H1 (cell line): ENCODE results near the gene CRABP2. TPM values are rescaled to one million over a fixed set of nuclear protein-coding genes. Genes with fewer than 3 reads are reported as not detected.
A peak's percentile ranks its signal among the peaks of the same experiment; 100 is the strongest.

ENCODE experiments used
- CTCF ChIA-PET: fragments of 300-600 bp; sonication (Branson Sonifier 250); formaldehyde crosslinking; loops from one replicate; lab custom pipeline; 2021; ENCODE audit not compliant: partially characterized antibody; lab: Charles Lee
- POLR2A ChIA-PET: fragments of 300-600 bp; sonication (Branson Sonifier 250); formaldehyde crosslinking; loops from one replicate; lab custom pipeline; 2021; ENCODE audit warnings: inconsistent platforms; ENCODE audit not compliant: partially characterized antibody; lab: Charles Lee
- DNase-seq, 2 experiments: peaks; one replicate each; pipeline versions ENCODE4 v3.0.0 to v3.0.0-alpha.2; 2010 to 2022; ENCODE audit warnings: low spot score in 2 of 2, low read depth in 1 of 2, mixed read lengths in 1 of 2
- FAIRE-seq: peaks from 2 replicates; lab custom pipeline; 2011; peaks lifted over from hg19 to GRCh38; lab: Jason Lieb, UNC
- H2AFZ ChIP-seq: 2 replicates; pipeline ENCODE4 v1.8.1; 2012; ENCODE audit warnings: low read length, inconsistent platforms
- H2AK5ac ChIP-seq: 2 replicates; pipeline ENCODE4 v1.6.1; 2013; ENCODE audit warnings: low read depth, low read length
- H2BK120ac ChIP-seq: replicated peaks from 2 replicates; pipeline ENCODE3; 2013; ENCODE audit warnings: low read depth, low read length, inconsistent platforms
- H2BK12ac ChIP-seq: 2 replicates; pipeline ENCODE4 v1.6.1; 2013; ENCODE audit warnings: low read depth, low read length
- H2BK15ac ChIP-seq: 2 replicates; pipeline ENCODE4 v1.6.1; 2013; ENCODE audit warnings: low read length
- H2BK20ac ChIP-seq: 2 replicates; pipeline ENCODE4 v1.6.1; 2013; ENCODE audit warnings: low read length
- H2BK5ac ChIP-seq: 2 replicates; pipeline ENCODE4 v1.6.1; 2013; ENCODE audit warnings: low read depth, low read length
- H3K14ac ChIP-seq: 2 replicates; pipeline ENCODE4 v1.6.1; 2013; ENCODE audit warnings: inconsistent platforms; ENCODE audit not compliant: insufficient read length
- H3K18ac ChIP-seq: 2 replicates; pipeline ENCODE4 v1.6.1; 2013; ENCODE audit warnings: low read length; ENCODE audit errors: extremely low read depth
- H3K23ac ChIP-seq: 2 replicates; pipeline ENCODE4 v1.6.1; 2013; ENCODE audit warnings: inconsistent platforms; ENCODE audit not compliant: insufficient read length
- H3K23me2 ChIP-seq: 2 replicates; pipeline ENCODE4 v1.6.1; 2013; ENCODE audit warnings: low read depth, low read length
- H3K27ac ChIP-seq: 2 replicates; pipeline ENCODE4 v1.6.1; 2011; ENCODE audit warnings: low read depth, low read length, inconsistent platforms
- H3K27me3 ChIP-seq, 4 experiments: replicated peaks in 1 of 4; 1 replicate in 1 of 4; 2 replicates in 3 of 4; pipeline versions ENCODE4 v1.6.1 to v1.8.1; 2011 to 2013; ENCODE audit warnings: low read length in 3 of 4, mild to moderate bottlenecking in 3 of 4, inconsistent platforms in 2 of 4, mixed read lengths in 2 of 4, moderate library complexity in 1 of 4; ENCODE audit not compliant: control insufficient read depth in 3 of 4, insufficient read depth in 3 of 4; ENCODE audit errors: extremely low read depth in 1 of 4
- H3K36me3 ChIP-seq, 4 experiments: 2 replicates each; pipeline versions ENCODE4 v1.6.1 to v1.8.1; 2011 to 2013; ENCODE audit warnings: mild to moderate bottlenecking in 4 of 4, low read length in 3 of 4, moderate library complexity in 2 of 4, control low read depth in 1 of 4, inconsistent platforms in 1 of 4; ENCODE audit not compliant: insufficient read depth in 4 of 4, control insufficient read depth in 2 of 4
- H3K4ac ChIP-seq: replicated peaks from 2 replicates; pipeline ENCODE3; 2013; ENCODE audit warnings: low read length, low read depth, mixed read lengths, inconsistent platforms; ENCODE audit not compliant: insufficient read length
- H3K4me1 ChIP-seq, 4 experiments: replicated peaks in 1 of 4; 1 replicate in 1 of 4; 2 replicates in 3 of 4; pipeline versions ENCODE4 v1.6.1 to v1.8.1; 2011 to 2013; ENCODE audit warnings: low read length in 3 of 4, inconsistent platforms in 2 of 4, mixed read lengths in 1 of 4; ENCODE audit not compliant: insufficient read depth in 4 of 4, control insufficient read depth in 3 of 4
- H3K4me2 ChIP-seq, 2 experiments: 2 replicates each; pipeline versions ENCODE4 v1.6.1 to v1.8.1; 2011 to 2013; ENCODE audit warnings: low read depth in 2 of 2, low read length in 2 of 2, control low read depth in 1 of 2, inconsistent platforms in 1 of 2, mild to moderate bottlenecking in 1 of 2; ENCODE audit not compliant: insufficient read depth in 1 of 2
- H3K4me3 ChIP-seq, 4 experiments: fragments of 200-600, 300-600 bp in 1 of 4; sonication (generic), shearing (Covaris generic), sonication (Bioruptor Twin) in 1 of 4; 2 replicates each; pipeline versions ENCODE4 v1.5.1 to v1.8.1; 2011 to 2016; ENCODE audit warnings: low read length in 4 of 4, low read depth in 3 of 4, control low read depth in 2 of 4, inconsistent platforms in 2 of 4, mild to moderate bottlenecking in 2 of 4, mixed read lengths in 1 of 4, moderate library complexity in 1 of 4; ENCODE audit not compliant: insufficient read depth in 2 of 4; ENCODE audit errors: extremely low read depth in 1 of 4
- H3K56ac ChIP-seq: replicated peaks from 2 replicates; pipeline ENCODE3; 2013; ENCODE audit warnings: low read depth, mild to moderate bottlenecking, mixed read lengths, low read length, inconsistent platforms; ENCODE audit not compliant: insufficient read length
- H3K79me1 ChIP-seq: 2 replicates; pipeline ENCODE4 v1.6.1; 2013; ENCODE audit warnings: low read depth, low read length, control low read depth
- H3K79me2 ChIP-seq, 2 experiments: 2 replicates each; pipeline versions ENCODE4 v1.6.1 to v1.8.1; 2012 to 2013; ENCODE audit warnings: low read length in 2 of 2, mild to moderate bottlenecking in 2 of 2, inconsistent platforms in 1 of 2; ENCODE audit not compliant: insufficient read depth in 2 of 2, control insufficient read depth in 1 of 2
- H3K9ac ChIP-seq, 4 experiments: replicated peaks in 1 of 4; 1 replicate in 1 of 4; 2 replicates in 3 of 4; pipeline versions ENCODE4 v1.6.1 to v1.8.1; 2011 to 2013; ENCODE audit warnings: low read depth in 3 of 4, low read length in 3 of 4, control low read depth in 2 of 4, mild to moderate bottlenecking in 2 of 4, moderate library complexity in 2 of 4, inconsistent platforms in 1 of 4; ENCODE audit errors: extremely low read depth in 1 of 4
- H3K9me3 ChIP-seq, 2 experiments: 2 replicates each; pipeline versions ENCODE4 v1.6.1 to v1.8.1; 2012 to 2013; ENCODE audit warnings: mild to moderate bottlenecking in 2 of 2, moderate library complexity in 2 of 2, control low read depth in 1 of 2, inconsistent platforms in 1 of 2, low read depth in 1 of 2, low read length in 1 of 2, mixed read lengths in 1 of 2; ENCODE audit not compliant: insufficient read depth in 2 of 2
- H4K20me1 ChIP-seq, 2 experiments: replicated peaks in 1 of 2; 2 replicates each; pipeline versions ENCODE3 to v1.8.1; 2011 to 2013; ENCODE audit warnings: inconsistent platforms in 2 of 2, low read length in 2 of 2, mild to moderate bottlenecking in 1 of 2; ENCODE audit not compliant: insufficient read depth in 2 of 2, control insufficient read depth in 1 of 2
- H4K5ac ChIP-seq: 2 replicates; pipeline ENCODE4 v1.6.1; 2013; ENCODE audit warnings: low read length, low read depth, mixed read lengths, inconsistent platforms; ENCODE audit not compliant: insufficient read length
- H4K8ac ChIP-seq: 2 replicates; pipeline ENCODE4 v1.8.0; 2013; ENCODE audit warnings: mild to moderate bottlenecking, moderate library complexity, low read length, inconsistent platforms; ENCODE audit not compliant: insufficient read depth; ENCODE audit errors: extremely low read depth
- H4K91ac ChIP-seq: replicated peaks from 2 replicates; pipeline ENCODE3; 2013; ENCODE audit warnings: low read length, mixed read lengths, inconsistent platforms; ENCODE audit not compliant: insufficient read length
- ASH2L ChIP-seq: fragments of 200-600, 300-600 bp; sonication (generic); IDR thresholded peaks from one replicate; pipeline ENCODE4 v1.7.1; 2017; ENCODE audit warnings: low read length
- CEBPB ChIP-seq: IDR thresholded peaks from 2 replicates; pipeline ENCODE4 v1.6.1; 2012; ENCODE audit warnings: low read depth, low read length
- CHD2 ChIP-seq: IDR thresholded peaks from 2 replicates; pipeline ENCODE4 v1.6.1; 2012; ENCODE audit warnings: low read length, improper control_type of control experiment
- GABPA ChIP-seq: IDR thresholded peaks from 2 replicates; pipeline ENCODE4 v1.6.1; 2011; ENCODE audit warnings: mild to moderate bottlenecking, low read length, moderate library complexity, borderline replicate concordance; ENCODE audit not compliant: insufficient read depth
- KDM4A ChIP-seq: IDR thresholded peaks from one replicate; pipeline ENCODE4 v1.7.1; 2012; ENCODE audit warnings: low read depth, mild to moderate bottlenecking, moderate library complexity, low read length, inconsistent platforms; ENCODE audit not compliant: severe bottlenecking
- NRF1 ChIP-seq: IDR thresholded peaks from 2 replicates; pipeline ENCODE4 v1.6.1; 2011; ENCODE audit warnings: mild to moderate bottlenecking, low read depth, low read length, improper control_type of control experiment
- SIN3A ChIP-seq, 2 experiments: IDR thresholded peaks in 1 of 2; conservative IDR thresholded peaks in 1 of 2; 2 replicates each; pipeline ENCODE4 v1.6.1; 2011 to 2012; ENCODE audit warnings: low read length in 2 of 2, improper control_type of control experiment in 1 of 2, low read depth in 1 of 2, mild to moderate bottlenecking in 1 of 2
- SIRT6 ChIP-seq: IDR thresholded peaks from one replicate; pipeline ENCODE4 v1.7.1; 2012; ENCODE audit warnings: low read length, inconsistent platforms
- SUZ12 ChIP-seq: fragments of 200-600 bp; sonication (generic); IDR thresholded peaks from 2 replicates; pipeline ENCODE4 v1.6.1; 2012; ENCODE audit warnings: mild to moderate bottlenecking, inconsistent platforms, low read length, moderate library complexity, mixed read lengths
- TAF1 ChIP-seq: IDR thresholded peaks from 2 replicates; pipeline ENCODE4 v1.6.1; 2011; ENCODE audit warnings: mild to moderate bottlenecking, low read depth, low read length
- TBP ChIP-seq: IDR thresholded peaks from 2 replicates; pipeline ENCODE4 v1.6.1; 2011; ENCODE audit warnings: low read depth, low read length, improper control_type of control experiment
- WGBS, 2 experiments: shearing (Covaris generic) in 1 of 2; methylation state at CpG; one replicate each; pipeline versions ENCODE4 v1.1.6 to v1.1.7; 2013 to 2015; ENCODE audit warnings: low lambda C conversion rate in 2 of 2, mixed read lengths in 2 of 2, inconsistent platforms in 1 of 2, low coverage in 1 of 2, missing lambda C conversion rate in 1 of 2; ENCODE audit not compliant: insufficient replicate concordance in 2 of 2, insufficient coverage in 1 of 2, insufficient read length in 1 of 2; ENCODE audit errors: extremely low coverage in 1 of 2, missing lambda C conversion rate in 1 of 2; 5-methylcytosine and 5-hydroxymethylcytosine counted together
- polyA plus RNA-seq, 7 experiments: library from polyadenylated mRNA; depleted of rRNA in 3 of 7; stranded (reverse) in 5 of 7; unstranded in 2 of 7; fragments of >200 nt in 5 of 7; fragments of 200-250 nt in 2 of 7; gene quantifications; 1 replicate in 5 of 7; 2 replicates in 1 of 7; 4 replicates in 1 of 7; pipeline versions ENCODE4 v1.2.1 to v1.2.3, GENCODE V29; 2011 to 2013; ENCODE audit warnings: missing spikeins in 2 of 7, mixed read lengths in 2 of 7
- total RNA-seq: library from RNA; stranded (reverse); fragmentation: NEBNext Ultra II Directional; extraction: Animal tissue kit (Norgen Biotek cat#: 25700); gene quantifications from 2 replicates; pipeline ENCODE4 v1.2.1, GENCODE V29; 2021

The CRABP2 gene
- total and polyA plus RNA-seq, 2 of the 8 experiments (the other 6 are each of a cell fraction or from before 2014, with no cell fraction given), result 69.2 to 119 TPM

GRCh38 chr1:156727926-156728598 lies 22.7 kb upstream of the CRABP2 start, which contains the start of gene METTL25B:
METTL25B (plus strand) TSS chr1:156728469; CDS start chr1:156729105, 636 bp downstream.
- Histone ChIP-seq H4K5ac (peak within 1 kb of the TSS; percentile 75), H3K56ac (no peak within 1 kb of the TSS), H2BK120ac (no peak within 1 kb of the TSS), H3K36me3 (peaks cover 9 to 18% (median 16%) of the 10 kb centered on the region in 4 experiments), H3K4ac (no peak within 1 kb of the TSS), H2BK15ac (no peak within 1 kb of the TSS; the same call in 1 of the 2 replicates), H3K9me3 (no peaks in the 10 kb centered on the region), H3K23ac (no peak within 1 kb of the TSS), H4K8ac (peak within 1 kb of the TSS; percentile 94), H3K79me2 (peaks cover 22 to 69% of the 10 kb centered on the region in 2 experiments), H3K4me3 (peak within 1 kb of the TSS; percentile 83 to 100 (median 94)), H2BK12ac (peak within 1 kb of the TSS; percentile 13; the same call in 1 of the 2 replicates), H3K23me2 (peaks cover 8% of the 10 kb centered on the region), H2BK5ac (peak within 1 kb of the TSS; percentile 67), H3K4me2 (peak within 1 kb of the TSS; percentile 92 to 97), H2BK20ac (no peak within 1 kb of the TSS), H3K9ac (peak within 1 kb of the TSS; percentile 89 to 95 (median 92)), H2AK5ac (peak within 1 kb of the TSS; percentile 2), H3K14ac (no peak within 1 kb of the TSS), H3K4me1 (peaks cover 0 to 23% (median 18%) of the 10 kb centered on the region in 4 experiments; a peak in 6 of 7 replicates), H3K79me1 (peaks cover 9% of the 10 kb centered on the region), H4K20me1 (peaks cover 21 to 31% of the 10 kb centered on the region in 2 experiments), H2AFZ (no peak within 1 kb of the TSS), H4K91ac (peak within 1 kb of the TSS; percentile 25), H3K18ac (0 out of 2 replicates have a peak within 1 kb of the TSS, but pooled peaks have one; percentile 20), H3K27me3 (no peaks in the 10 kb centered on the region), H3K27ac (peak within 1 kb of the TSS; percentile 89)
- FAIRE-seq, result no peak
- POLR2A ChIA-PET, result interaction anchor here (0.7 to 13.3 kb wide), 20 partner anchors 9 to 171 kb away, joined by 3 to 214 read pairs (median 7); partner anchors contain the start of genes CRABP2, HDGF, MRPL24 and NES
- 1% methylated on average over 46 of the region's 46 CpGs; no CpG with 5 or more reads in 1 of the 2 experiments for WGBS, 2 experiments
- CTCF ChIA-PET, result interaction anchor here (0.6 to 65.2 kb wide), 27 partner anchors 8 to 199 kb away, joined by 3 to 4284 read pairs (median 4); partner anchors contain the start of genes CRABP2, HAPLN2, HDGF and INSRR
- DNase-seq, result peak in 1 of 2 experiments; percentile 88
- TF ChIP-seq SIRT6, result no peak
- peak; percentile 86; the same call in 1 of the 2 replicates for TF ChIP-seq GABPA
- no peak for TF ChIP-seq SUZ12
- peak; percentile 51 for TF ChIP-seq KDM4A
- TF ChIP-seq CHD2, result no peak
- no peak for TF ChIP-seq CEBPB
- TF ChIP-seq SIN3A (conservative IDR thresholded peaks at IDR 0.05 in 1 of 2, IDR thresholded peaks at IDR 0.05 in 1 of 2; ENCODE audit: low read depth in 1 of 2, low read length in 2 of 2), result 0 out of 4 replicates have a peak, but pooled peaks of 1 of the 2 experiments have one; percentile 30
- 0 out of 2 replicates have a peak, but pooled peaks have one; percentile 21 for TF ChIP-seq TBP
- peak; percentile 82 for TF ChIP-seq TAF1
- TF ChIP-seq NRF1, result no peak; the same call in 1 of the 2 replicates
- TF ChIP-seq ASH2L, result no peak
